ENCODE data around the gene HNRNPM. TPM values are rescaled to one million over a fixed set of nuclear protein-coding genes. Genes with fewer than 3 reads are reported as not detected.
A peak's percentile ranks its signal among the peaks of the same experiment; 100 is the strongest.

The HNRNPM gene
- total RNA-seq, 2 donors from 2014 or later, result 105 to 243 TPM

DNA sequence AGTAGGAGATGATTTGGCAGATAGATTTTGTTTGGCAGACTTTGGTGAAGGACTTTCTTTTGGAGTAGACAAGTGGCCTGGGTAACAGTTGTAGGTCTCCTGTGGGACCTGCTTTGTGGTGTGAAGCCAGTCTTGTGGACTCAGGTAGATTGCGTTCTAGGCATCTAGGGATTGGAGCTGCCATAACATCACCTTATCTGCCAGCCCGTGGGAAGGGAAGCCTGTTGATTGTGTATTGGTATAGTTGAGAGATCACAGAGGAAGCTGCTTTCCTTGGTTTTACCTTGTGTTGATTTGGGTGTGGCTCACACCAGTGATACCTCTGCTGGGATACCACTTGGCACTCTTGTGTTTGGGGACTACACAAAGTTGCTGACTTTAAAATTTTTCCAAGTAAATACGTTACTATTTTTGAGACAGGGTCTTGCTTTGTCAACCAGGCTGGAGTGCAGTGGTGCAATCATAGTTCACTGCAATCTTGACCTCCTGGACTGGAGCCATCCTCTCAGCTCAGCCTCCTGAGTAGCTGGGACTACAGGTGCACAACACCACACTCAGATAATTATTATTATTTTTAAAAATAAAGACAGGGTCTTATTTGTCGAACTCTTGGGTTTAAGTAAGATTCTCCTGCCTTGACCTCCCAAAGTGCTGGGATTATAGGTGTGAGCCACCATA, 7.8 kb downstream of the HNRNPM start:
- DNase-seq (ENCODE audit: low spot score in 2 of 2) (no peak), ATAC-seq (no peak)
- no peaks in the 10 kb centered on the region for H3K9me3 Mint-ChIP-seq
- peaks cover 0 to 24% of the 10 kb centered on the region in 2 donors for H3K36me3 Mint-ChIP-seq
- H3K27ac Mint-ChIP-seq, result peak overlapping the region in 1 of 2 donors; percentile 74

DNA sequence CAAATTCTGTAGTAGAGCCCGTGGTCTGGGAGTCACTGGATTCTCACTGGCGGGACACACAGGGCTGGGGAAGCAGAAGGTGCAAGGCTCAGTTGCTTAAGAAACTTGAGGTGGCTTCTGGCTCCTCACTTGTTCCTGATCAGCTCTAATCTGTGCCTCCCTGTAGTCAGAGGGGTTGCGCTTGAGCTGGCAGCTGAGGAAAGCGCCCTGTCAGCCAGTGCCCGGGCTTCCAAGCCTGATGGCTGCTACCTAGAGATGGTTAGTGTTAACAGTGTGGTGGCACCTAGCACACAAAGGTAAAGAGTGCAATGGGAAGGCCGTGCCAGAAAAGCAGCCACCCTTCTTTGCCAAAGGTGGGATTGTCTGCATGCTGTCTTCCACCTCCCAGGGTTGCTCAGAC, 8.8 kb downstream of the HNRNPM start:
- Mint-ChIP-seq H3K9me3 (no peaks in the 10 kb centered on the region), H3K36me3 (peaks cover 0 to 24% of the 10 kb centered on the region in 2 donors), H3K27ac (no peak overlapping the region)
- DNase-seq (ENCODE audit: low spot score in 2 of 2), result no peak
- no peak for ATAC-seq

DNA sequence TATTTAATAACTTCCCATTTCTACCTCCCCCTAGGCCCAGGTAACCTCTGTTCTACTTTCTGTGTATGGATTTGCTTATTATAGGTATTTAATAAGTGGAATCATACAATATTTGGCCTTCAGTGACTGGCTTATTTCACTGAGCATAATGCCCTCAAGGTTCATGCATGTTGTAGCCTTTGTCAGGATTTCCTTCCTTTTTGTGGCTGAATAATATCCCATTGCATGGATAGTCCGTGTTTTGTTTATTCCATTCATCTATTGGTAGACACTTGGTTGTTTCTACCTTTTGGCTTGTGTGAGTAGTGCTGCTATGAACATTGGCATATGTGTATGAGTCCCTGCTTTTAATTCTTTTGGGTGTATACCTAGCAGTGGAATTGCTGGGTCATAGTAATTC, 9.4 kb downstream of the HNRNPM start:
- Mint-ChIP-seq H3K36me3 (peaks cover 0 to 24% of the 10 kb centered on the region in 2 donors), H3K27ac (peak overlapping the region in 1 of 2 donors; percentile 92), H3K9me3 (no peaks in the 10 kb centered on the region)
- DNase-seq (ENCODE audit: low spot score in 2 of 2) (no peak), ATAC-seq (no peak)

DNA sequence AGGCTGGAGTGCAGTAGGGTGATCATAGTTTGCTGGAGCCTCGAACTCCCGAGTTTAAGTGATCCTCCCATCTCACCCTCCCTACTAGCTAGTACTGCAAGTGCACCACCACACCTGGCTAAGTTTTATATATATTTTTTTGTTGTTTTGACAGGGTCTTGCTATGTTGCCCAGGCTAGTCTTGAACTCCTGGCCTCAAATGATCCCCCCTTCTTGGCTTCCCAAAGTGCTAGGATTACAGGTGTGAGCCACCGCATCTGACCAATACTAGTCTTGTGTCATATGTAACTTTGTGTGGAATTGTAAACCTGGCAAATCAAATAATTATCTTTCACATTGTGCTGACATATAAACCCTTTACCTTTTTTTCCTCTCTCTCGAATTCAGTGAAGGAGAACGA, 10.2 kb downstream of the HNRNPM start:
- Mint-ChIP-seq H3K36me3 (peaks cover 0 to 24% of the 10 kb centered on the region in 2 donors), H3K27ac (peak overlapping the region in 1 of 2 donors; percentile 92), H3K9me3 (no peaks in the 10 kb centered on the region)
- ATAC-seq, result no peak
- DNase-seq (ENCODE audit: low spot score in 2 of 2), result no peak

DNA sequence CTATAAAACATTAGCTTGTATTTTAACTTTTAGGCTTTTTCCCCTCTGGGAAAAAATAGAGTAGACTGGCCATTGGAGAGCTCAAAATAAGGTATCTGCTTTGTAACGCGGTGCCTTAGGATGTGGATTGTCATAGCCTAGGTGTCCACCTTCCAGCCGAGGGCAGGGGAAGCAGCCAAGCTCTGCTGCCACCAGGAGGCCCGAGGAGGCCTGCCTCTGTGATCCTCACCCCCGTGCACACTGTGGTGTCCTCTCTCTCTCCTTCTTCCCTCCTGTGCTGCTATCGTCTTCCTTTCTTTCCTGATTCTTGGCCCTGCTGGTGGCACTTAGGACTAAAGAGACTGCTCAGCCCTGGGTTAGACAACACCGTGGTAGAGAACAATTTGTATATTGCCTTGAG, 11.3 kb downstream of the HNRNPM start:
- DNase-seq (ENCODE audit: low spot score in 2 of 2) (no peak), ATAC-seq (peak in 1 of 2 donors; percentile 22)
- H3K27ac Mint-ChIP-seq, result peak overlapping the region in 1 of 2 donors; percentile 50
- no peaks in the 10 kb centered on the region for H3K9me3 Mint-ChIP-seq
- peaks cover 0 to 24% of the 10 kb centered on the region in 2 donors for H3K36me3 Mint-ChIP-seq

DNA sequence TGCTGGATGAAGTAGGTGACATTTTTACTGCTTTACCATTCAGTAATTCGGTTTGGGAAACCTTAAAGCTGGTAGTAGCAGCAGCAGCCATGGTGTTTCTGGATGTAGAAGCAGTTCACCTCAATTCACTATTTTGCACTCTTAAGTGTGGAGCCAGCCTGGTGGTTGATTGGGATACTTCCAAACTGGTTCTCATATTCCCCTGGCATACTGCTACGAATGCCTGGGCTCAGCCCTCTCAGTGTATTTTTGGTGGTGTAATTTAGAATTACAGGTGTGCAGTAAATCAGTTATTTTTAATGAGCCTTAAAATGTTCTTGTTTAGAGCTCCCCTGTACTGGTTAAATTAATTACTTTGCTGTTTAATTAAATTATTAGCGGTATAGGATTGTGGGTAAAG, 12.4 kb downstream of the HNRNPM start:
- Mint-ChIP-seq H3K9me3 (no peaks in the 10 kb centered on the region), H3K27ac (no peak overlapping the region), H3K36me3 (peaks cover 0 to 14% of the 10 kb centered on the region in 2 donors)
- no peak for DNase-seq (ENCODE audit: low spot score in 2 of 2)
- ATAC-seq, result no peak

DNA sequence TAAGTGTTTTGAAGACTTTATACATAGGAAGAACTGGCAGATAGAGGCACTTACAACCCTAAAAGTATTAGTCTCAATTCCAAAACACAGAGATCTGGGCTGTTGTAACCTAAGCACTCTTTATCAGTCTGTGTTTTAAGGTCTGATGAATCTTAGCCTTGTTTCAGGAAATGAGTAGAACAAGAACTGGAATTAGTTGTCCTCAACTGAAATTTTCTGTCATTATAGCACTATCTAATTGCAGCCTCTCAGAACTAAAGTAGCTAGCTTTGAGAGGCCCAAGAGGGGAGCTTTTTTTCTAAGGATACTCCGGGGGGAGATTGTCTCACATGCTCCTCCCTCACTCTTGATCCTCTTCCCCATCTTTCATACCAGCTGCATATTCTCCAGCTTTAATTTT, 13.1 kb downstream of the HNRNPM start:
- peaks cover 0 to 14% of the 10 kb centered on the region in 2 donors for H3K36me3 Mint-ChIP-seq
- ATAC-seq (peak in 1 of 2 donors; percentile 73), DNase-seq (ENCODE audit: low spot score in 2 of 2) (no peak)
- no peaks in the 10 kb centered on the region for H3K9me3 Mint-ChIP-seq
- H3K27ac Mint-ChIP-seq, result peak overlapping the region; percentile 8 to 84

DNA sequence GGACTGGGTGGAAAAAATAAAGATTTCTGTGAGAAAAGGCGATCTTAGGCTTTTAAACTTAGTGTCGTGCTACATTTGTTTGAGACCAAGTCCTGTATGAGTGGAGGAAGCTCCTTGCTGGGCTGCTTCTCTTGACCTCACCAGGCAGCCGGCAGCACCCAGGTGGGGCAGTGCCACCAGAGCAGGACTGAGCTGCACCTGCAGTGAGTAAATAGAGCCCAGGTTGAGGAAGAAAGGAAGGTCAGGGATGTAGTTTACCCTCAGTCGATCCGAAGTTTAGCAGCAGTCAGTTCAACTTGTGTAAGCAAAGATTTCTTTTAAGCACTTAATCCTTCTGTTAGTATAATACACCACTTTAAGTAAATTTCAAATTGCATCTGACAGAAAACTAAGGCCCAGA, 13.6 kb downstream of the HNRNPM start:
- Mint-ChIP-seq H3K36me3 (peaks cover 0 to 18% of the 10 kb centered on the region in 2 donors), H3K9me3 (no peaks in the 10 kb centered on the region), H3K27ac (peak overlapping the region; percentile 8 to 84)
- no peak for DNase-seq (ENCODE audit: low spot score in 2 of 2)
- ATAC-seq, result no peak

DNA sequence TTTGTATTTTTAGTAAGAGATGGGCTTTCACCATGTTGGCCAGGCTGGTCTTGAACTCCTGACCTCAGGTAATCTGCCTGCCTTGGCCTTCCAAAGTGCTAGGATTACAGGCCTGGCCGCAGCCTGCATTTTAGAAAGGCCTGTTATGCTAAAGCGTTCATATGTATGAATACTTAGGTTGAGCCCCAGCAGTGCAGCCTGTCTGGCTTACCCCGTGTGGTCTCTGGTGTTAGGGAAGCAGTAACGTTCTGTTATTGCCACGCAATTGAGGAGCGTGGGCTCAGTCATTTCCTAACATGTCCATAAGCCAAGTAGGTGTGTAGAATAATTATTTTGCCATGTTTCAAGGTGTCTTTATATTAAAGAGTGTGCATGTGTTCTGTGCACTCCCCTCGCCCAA, 14.3 kb downstream of the HNRNPM start:
- H3K27ac Mint-ChIP-seq, result no peak overlapping the region
- DNase-seq (ENCODE audit: low spot score in 2 of 2), result no peak
- no peak for ATAC-seq
- H3K36me3 Mint-ChIP-seq, result peaks cover 0 to 22% of the 10 kb centered on the region in 2 donors
- no peaks in the 10 kb centered on the region for H3K9me3 Mint-ChIP-seq

DNA sequence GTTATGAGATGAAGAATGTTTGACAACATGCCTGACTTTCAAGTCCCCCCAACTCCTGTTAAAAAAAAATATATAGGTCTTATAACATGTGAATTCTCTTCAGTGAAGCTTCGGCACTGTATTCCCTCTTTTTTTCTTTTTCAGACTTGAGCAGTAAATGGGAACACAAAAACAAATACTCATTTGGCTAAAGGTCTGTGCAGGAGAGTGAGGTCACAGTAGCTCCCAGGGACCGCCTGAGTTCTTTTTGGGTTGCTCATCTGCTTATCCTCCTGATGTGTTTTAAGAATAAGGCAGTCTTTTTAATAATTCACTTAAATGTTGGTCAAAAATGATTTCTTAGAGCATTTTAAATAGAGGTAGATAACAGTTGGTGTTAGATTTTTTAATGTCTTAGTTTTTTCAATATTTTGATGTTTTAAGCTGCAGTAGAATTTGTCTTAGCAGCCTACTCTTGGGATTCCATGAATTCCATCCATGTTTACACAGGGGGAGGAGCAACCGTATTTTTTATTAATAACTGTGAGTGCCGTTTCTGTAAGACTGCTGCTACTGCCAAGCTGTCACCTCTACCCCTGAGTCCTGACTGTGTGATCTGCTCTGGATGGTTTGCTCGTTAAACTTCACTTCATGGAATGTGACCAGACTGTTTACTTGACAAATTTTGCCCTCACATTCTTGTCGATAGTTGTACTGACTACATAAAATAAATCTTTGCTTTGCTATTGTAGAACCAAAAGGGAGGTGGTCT, 14.9 kb downstream of the HNRNPM start:
- ATAC-seq, result no peak

DNA sequence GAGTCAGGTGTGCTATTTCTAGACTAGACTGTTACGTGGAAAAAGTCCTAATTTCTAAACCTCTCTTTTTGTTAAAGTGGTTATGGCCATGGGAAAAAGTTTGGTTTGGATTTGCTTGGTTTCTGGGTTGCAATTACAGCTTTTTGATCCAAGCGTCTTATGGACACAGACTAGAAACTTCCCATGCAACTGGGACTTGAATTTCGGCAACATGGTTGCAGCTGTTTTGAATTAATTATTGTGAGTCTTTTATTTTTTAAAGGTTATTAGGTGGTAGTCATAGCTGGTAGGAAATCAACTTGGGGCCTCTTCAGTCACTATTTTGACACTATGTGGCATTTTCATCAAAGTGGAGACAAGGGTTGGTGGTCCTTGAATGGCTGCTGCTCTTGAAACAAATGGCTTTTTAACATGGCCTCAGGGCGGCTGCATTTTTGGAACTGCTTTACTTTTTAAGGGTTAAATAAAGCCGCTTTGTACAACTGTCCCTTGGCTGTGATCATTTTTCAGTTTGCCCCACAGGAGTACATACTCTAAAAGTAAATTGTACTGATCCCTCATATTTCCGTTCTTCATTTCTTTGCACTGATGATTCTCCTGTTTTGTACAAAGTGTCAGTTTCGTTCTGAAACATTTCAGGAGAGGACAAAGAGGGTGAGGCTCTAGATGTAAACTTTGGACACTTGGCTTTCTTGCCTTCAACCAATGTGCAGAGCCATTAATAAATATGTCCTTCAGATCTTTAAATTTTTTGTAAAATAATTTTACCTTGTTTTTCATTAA, 15.9 kb downstream of the HNRNPM start:
- DNase-seq (ENCODE audit: low spot score in 2 of 2) (no peak), ATAC-seq (no peak)
- Mint-ChIP-seq H3K27ac (peak overlapping the region; percentile 5 to 46), H3K36me3 (peaks cover 0 to 19% of the 10 kb centered on the region in 2 donors), H3K9me3 (no peaks in the 10 kb centered on the region)

More for the DNA sequence above, 14.9 kb downstream of the HNRNPM start:
- H3K9me3 Mint-ChIP-seq, result no peaks in the 10 kb centered on the region
- H3K27ac Mint-ChIP-seq, result peak overlapping the region; percentile 5 to 46
- no peak for DNase-seq (ENCODE audit: low spot score in 2 of 2)
- H3K36me3 Mint-ChIP-seq, result peaks cover 0 to 22% of the 10 kb centered on the region in 2 donors

DNA sequence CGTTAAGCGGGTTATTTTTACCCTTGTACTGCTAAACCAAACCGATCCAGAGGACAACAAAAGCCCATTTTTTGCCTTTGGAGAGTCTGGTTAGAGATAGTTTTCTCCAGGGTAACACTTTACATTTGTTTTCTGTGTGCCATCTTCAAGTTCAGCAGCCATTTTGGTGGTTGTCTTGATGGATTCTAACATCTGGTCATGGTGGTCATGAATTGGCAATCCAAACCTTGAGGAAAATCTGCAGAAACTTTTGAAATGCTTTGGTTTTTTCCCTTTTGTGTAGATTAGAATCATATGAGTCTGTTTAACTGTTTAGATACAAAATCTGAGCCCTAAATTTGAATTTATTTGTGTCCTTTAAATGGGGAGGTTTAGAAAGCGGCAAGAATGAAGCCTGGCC, 16.6 kb downstream of the HNRNPM start:
- no peak for DNase-seq (ENCODE audit: low spot score in 2 of 2)
- no peak for ATAC-seq
- Mint-ChIP-seq H3K27ac (no peak overlapping the region), H3K36me3 (peaks cover 6 to 19% of the 10 kb centered on the region in 2 donors), H3K9me3 (no peaks in the 10 kb centered on the region)

DNA sequence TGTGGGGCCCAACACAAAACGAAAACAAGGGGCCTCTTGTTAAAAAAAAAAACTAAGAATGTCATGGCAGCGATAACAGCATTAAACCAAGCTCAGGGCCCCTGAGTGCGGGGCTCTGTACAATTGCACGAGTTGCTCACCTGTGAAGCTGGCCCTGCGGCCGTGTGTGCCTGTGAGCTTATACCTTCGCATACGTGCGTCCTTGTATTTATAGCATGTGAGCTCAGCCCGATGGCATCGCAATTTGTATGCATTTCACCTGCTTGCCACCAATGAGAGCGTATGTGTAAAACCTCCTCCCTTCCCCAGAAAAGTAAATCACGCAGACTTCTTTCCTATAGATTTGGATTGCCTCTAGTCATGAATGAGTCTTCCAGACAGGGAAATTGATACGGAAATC, 17.1 kb downstream of the HNRNPM start:
- DNase-seq (ENCODE audit: low spot score in 2 of 2) (no peak), ATAC-seq (no peak)
- no peaks in the 10 kb centered on the region for H3K9me3 Mint-ChIP-seq
- H3K27ac Mint-ChIP-seq, result no peak overlapping the region
- peaks cover 8 to 20% of the 10 kb centered on the region in 2 donors for H3K36me3 Mint-ChIP-seq

DNA sequence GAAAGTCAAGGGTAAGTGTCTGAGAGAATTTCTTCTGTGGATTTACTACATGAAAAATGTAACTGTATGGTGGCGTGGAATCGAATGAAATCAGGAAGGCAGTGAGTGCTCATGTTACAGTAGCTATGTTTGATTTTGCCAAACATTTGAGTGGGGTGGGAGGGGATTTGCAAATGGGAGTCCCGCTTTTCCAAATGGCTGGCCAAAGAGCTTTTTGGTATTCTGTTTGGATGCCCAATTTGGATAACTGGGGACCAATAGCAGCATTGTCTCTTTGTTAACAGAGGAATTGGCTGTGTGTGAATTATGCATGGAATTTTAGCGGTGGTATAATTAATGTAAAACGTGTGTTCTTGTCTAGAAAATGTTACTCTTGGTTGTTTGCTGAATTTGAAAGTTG, 17.8 kb downstream of the HNRNPM start:
- Mint-ChIP-seq H3K27ac (no peak overlapping the region), H3K36me3 (peaks cover 15 to 26% of the 10 kb centered on the region in 2 donors), H3K9me3 (no peaks in the 10 kb centered on the region)
- no peak for ATAC-seq
- no peak for DNase-seq (ENCODE audit: low spot score in 2 of 2)

DNA sequence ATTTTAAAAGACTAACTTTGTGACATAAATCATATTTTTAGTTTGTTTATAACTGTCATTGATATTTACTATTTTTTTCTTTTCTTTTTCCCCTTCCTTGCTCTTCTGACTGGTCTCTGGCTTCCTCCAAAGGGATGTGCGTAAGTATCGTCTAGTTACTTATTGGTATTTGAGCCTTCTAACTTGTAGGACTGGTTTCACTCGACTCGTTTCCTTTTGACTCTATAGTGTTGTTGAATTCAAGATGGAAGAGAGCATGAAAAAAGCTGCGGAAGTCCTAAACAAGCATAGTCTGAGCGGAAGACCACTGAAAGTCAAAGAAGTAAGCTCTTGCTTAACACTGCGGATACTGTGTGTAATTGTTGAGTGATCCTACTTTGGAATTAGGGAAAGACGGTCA, 18.6 kb downstream of the HNRNPM start:
- H3K27ac Mint-ChIP-seq, result peak overlapping the region in 1 of 2 donors; percentile 58
- ATAC-seq (no peak), DNase-seq (ENCODE audit: low spot score in 2 of 2) (no peak)
- no peaks in the 10 kb centered on the region for H3K9me3 Mint-ChIP-seq
- peaks cover 23 to 33% of the 10 kb centered on the region in 2 donors for H3K36me3 Mint-ChIP-seq

DNA sequence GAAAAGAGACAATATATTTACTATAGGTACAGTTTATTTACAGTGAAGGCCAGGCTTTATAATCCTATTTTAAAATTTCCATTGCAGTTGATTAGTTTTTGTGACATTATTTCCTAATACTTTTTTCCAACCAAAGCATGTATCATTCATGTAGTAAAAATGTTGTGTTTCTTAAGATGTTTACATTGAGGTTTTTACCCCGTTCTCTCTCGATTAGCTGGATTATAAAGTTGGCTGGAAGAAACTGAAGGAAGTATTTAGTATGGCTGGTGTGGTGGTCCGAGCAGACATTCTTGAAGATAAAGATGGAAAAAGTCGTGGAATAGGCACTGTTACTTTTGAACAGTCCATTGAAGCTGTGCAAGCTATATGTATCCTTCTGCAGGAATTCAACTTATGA, 21.2 kb downstream of the HNRNPM start:
- H3K9me3 Mint-ChIP-seq, result no peaks in the 10 kb centered on the region
- ATAC-seq (no peak), DNase-seq (ENCODE audit: low spot score in 2 of 2) (no peak)
- H3K27ac Mint-ChIP-seq, result peak overlapping the region in 1 of 2 donors; percentile 62
- H3K36me3 Mint-ChIP-seq, result peaks cover 41 to 59% of the 10 kb centered on the region in 2 donors

DNA sequence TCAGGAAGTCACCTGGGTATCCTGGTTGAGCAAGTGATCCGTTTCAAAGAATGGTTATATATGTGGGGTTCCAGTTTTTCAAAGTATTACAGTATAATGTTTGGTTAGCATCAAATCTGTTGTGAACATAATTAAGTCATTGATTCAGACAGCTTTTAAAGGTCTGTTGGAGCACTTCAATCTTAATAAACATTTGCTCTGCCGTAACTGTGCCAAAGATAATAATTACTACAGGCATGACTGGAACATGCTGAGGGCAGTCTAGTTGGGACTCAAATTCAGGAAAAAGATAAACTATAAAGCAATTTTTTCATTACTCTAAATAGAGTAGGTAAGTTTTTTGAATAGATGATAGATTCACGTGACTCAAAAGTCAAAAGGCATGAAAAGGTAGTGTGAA, 23.3 kb downstream of the HNRNPM start:
- Mint-ChIP-seq H3K27ac (peak overlapping the region in 1 of 2 donors; percentile 19), H3K9me3 (no peaks in the 10 kb centered on the region), H3K36me3 (peaks cover 41 to 61% of the 10 kb centered on the region in 2 donors)
- no peak for DNase-seq (ENCODE audit: low spot score in 2 of 2)
- ATAC-seq, result no peak
